CD4-positive, alpha-beta T cell treated with Interleukin-6 for 4 hours (primary cell): ENCODE results near the gene TMEM266.
A peak's percentile ranks its signal among the peaks of the same experiment; 100 is the strongest.

Experiments used
- DNase-seq: peaks from one replicate; pipeline ENCODE4 v3.0.0-alpha.2; 2020; ENCODE audit warnings: mixed read lengths

The TMEM266 gene

DNA sequence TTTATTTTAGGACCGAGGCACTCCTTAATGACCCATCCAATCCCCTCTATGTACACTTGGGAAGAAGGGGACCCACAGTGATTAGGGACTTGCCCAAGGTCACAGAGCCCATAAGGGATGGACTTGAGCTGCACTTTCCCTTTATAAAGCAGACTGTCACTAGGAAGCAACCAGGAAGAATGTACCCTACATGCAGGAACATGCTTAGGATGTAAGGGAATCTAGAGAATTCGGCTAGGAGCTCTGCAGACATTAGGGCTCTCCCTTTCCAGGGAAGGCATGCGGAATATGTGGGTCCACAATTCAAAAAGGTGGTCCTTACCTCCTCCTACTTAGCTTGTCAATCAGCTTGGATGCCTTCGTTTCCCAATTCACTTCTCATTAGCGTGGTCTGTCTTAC is 78.7 kb downstream of the TMEM266 start:
- DNase-seq: no peak

DNA sequence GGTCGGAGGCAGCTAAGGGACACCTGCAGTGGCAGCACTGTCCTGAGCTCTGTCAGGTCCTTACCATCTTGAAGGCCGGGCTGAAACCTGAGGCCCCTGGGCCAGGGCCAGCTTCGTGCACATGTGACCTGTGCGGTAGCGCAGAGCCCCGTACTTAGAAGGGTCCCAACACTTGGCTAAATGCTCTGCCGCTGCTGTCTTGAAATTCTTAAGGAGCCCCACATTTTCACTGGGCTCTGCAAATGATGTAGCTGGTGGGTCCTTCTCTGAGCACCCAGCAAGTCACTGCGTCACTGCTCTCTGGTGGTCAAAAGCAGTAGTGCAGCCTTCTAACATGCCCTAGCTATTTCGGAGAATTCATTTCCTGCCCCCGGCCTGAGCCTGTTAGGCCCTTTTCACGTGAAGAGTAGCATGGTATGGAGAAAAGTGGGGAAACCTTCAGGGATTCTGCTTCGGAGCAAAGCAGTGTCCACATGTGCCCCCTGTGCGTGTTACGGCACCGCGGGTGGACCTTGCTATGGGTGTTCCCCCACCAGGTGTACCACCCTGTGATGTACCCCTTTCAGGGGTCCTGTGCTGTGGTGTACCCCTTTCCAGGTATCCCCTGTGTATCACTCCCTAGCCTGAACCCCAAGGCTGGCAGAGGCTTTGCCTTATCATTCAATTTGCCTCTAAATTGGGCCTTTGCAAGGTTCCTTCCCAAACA is 79.7 kb downstream of the TMEM266 start:
- peak; percentile 66 for DNase-seq

DNA sequence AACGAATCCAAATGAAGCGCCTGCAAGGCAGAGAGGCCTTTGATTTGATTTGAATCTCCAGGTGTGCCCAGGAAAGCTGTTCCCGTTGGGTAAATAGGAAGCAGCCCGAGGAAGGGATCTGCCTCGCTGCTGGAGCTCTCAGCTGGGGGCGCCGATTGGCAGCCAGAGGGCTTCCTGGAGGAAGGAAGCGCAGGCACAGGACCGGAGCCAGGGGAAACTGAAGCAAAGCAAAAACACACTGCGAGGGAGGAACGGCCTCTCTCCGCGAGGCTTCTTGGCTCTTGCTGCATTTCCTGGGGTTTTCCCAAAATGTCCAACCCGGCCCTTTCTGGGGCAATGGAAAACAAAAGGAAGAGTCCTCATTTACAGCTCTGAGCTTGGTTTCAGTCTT is 80.3 kb downstream of the TMEM266 start:
- no peak for DNase-seq

DNA sequence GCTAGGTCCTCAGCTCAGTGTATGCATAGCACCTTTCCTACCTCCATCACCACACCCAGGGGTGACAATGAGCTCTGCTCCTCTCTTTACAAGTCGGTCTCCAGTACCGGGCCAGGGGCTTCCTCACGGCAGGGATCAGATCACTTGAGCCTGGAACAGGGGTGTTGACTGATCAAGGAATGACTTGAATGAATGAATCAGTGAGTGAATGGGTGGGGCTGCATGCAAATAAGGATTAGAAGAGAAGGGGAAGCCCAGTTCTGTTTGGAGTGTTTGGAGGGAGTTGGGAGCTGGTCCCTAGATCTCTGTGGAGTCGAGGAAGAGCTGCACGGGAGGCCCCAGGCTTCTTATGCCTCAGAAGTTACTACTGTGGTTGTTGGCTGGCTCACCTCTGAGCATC is 87.0 kb downstream of the TMEM266 start:
- no peak for DNase-seq

DNA sequence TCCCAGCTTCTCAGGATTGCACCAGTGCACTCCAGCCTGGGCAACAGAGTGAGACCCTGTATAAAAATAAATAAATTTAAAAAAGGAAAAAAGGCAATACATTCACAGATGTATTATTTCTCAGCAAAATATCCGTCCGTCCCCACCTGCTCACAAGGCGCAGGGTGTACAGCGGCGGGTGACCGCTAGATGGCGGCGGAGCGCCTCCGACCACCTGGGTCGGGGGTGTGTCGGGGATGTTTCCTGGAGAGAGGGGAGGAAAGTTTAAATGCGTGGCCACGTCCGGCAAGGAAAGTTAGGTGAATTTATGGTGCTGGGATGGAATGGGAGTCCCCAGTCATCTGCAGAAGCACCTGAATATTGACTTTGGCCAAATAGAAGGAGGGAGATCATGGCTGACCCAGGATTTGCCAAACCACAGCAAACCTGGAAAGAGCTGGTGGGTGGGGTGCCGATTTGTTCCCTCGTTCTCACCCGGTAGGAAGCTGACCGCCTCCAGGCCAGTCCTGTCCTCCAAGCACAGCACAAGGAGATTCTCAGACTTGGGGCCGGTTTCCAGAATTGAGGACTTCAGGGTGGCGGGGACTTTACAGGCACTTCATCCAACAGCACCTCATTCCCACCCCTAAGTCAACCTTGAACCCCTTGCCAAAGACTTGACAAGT is 88.3 kb downstream of the TMEM266 start:
- peak; percentile 68 for DNase-seq

DNA sequence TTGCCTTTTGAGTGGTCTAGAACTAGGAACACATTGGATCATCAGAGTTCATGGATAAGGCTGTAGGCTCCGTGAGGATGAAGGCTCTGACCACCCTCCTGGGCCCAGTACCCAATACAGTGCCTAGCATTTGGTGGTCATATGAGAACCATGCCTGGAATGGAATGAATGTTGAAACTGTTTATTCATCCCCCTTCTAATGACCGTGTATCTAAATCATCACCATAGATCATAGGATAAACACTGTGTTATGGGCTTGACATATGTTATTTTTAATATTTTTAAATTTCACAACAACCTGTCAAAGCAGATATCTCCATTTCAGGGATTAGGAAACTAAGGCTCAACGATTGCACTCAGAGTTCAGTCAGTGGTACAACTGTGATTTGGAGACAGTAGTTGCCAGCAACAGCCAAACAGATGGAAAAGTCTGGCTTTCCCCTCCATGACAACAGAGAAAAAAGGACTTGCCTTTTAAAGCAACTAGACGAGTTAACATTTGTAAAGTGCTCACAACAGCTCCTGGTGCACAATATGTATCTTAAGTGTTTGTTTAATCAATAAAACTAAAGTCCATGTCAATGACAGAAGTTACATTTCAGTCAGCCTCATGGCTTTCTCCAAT is 89.6 kb downstream of the TMEM266 start:
- DNase-seq: no peak

DNA sequence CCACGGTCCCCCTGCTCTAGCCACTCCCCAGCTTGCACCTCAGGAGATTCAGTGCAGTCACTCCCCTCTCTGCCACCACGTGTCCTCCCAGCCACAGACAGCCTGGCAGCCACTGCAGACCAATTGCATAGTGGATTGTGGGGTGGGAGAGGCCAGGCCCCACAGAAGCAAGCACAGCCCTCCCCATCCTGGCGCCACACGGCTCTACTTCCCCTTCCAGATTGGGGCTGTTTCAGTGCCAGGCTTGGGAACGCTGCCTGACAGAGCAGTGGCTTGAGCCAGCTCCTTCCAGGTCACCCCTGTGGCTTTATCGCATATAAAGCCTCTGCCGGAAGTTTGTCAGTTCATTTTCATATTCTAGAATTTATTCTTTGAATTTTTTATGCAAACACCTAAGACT is 90.7 kb downstream of the TMEM266 start:
- DNase-seq: no peak

DNA sequence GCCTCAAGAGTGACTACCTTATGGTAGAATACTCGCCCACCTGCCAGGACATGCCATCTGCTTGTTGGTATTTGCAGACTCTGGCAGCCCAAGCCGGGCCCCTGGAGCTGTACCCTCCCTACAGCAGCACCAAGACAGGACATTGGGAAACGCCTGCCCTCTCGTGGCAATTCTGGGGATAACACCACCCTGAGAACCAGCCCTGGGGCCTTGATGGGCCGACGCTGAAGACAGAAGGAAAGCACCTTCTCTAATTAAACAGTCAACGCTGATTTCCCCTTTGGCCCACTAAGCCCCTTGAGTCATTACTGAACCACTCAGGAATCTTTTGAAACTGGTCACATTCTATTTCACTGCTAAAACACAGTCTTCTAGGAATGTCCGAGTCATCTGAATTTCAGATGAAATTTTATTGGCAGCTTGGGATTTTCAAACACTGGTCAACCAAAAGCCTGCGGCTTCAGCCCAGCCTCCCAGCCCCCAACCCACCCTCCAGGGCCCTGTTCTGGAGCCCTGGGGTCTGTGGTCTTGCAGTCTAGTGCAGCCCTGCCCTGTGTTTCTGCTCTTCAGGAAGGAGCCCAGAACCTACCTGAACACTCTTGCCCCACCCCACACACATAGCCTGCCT is 91.3 kb downstream of the TMEM266 start:
- DNase-seq: peak; percentile 74

DNA sequence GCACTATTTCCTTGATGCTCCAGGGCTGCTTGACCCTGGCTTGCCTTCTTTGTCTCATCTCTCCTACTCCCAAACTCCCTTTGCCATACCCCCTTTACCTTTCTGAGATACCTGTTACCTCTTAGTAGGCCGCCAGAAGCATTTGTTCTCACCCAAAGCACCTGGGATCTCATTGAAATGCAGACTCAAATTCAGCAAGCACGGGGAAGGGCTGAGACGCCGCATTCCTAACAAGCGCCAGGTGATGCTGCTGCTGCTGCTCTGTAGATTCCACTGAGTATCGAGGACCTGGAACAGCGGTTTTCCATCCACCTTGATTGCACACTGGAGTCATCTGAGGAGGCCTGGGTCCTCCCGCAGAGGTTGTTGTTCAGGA is 91.8 kb downstream of the TMEM266 start:
- no peak for DNase-seq

DNA sequence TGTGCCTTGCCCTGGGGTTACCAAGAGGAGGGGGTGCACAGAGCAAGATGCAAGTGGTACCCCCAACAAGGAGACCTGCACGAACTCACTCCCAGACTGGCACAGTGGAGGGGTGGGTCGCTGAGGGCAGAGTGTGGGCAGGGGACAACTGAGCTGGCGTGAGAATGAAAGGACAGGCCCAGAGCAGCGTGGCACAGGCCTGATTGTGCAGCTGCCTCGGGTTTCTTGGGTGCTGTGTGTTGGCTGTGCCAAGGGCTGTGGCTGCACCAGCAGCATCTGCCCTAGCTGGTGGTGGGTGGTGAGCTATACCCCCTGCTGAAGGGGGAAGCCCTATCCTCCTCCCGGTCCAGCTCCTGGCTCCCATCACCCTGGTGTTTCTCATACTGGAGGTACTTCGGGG is 92.4 kb downstream of the TMEM266 start:
- DNase-seq: no peak

DNA sequence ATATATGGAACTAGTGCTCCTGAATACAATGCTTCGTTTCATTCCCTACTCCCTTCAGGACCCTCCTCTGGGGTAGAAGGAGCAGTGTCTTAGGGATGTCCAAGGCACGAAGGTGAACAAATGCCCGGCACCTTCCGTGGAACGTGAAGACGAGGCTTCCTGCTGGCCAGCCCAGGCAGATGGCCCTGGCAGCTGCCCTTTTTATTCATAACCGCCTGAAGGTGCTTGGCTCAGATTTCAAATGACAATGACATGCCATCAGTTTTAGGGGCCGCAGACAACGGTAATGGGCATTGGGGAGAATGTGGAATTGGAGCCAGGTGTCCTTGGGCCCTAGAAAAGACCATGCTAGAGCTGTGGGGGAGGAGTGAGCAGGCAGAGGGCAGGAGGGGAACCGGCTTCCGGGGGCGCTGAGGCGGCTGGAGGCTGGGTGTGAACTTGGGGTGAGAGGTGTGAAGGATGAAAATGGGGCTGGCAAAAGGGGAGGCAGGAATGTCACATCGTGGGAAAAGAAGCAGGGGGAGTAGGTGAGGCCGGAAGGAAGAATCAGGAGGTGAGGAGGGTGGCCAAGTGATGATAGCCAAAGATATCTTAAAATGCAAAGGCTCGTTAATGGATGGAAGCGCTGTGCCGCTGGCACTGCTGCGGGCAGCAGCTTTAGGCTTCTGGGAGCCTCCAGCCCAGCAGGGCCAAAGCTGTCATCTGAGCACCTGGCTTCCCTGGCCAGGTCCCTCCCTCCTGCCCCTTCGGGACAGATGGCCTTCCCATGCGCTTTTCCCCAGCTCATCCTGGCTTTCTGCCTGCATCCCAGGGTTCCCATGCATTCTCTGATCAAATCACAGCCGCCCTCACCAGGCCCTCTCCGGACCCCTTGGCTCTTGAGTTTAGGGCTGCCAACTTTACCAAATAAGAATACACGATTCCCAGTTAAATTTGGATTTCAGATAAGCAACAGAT is 93.7 kb downstream of the TMEM266 start:
- DNase-seq: no peak

DNA sequence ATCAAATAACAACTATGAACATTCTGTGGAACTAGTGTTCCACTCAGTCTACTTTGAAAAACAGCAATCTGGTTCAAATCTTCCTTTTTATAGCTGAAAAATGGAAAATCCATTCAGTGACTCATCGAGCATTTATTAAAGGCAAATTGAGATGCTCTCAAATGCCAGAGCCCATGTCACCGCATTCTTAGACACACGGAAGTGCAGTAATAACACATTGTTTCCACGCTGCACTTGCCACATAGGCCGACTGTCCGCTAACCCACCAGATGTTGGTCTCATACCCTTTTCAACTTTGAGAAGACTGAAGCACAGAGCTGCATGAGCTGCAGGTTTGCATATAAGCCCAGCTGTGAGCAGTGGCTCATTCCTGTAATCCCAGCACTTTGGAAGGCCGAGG is 95.9 kb downstream of the TMEM266 start:
- no peak for DNase-seq

DNA sequence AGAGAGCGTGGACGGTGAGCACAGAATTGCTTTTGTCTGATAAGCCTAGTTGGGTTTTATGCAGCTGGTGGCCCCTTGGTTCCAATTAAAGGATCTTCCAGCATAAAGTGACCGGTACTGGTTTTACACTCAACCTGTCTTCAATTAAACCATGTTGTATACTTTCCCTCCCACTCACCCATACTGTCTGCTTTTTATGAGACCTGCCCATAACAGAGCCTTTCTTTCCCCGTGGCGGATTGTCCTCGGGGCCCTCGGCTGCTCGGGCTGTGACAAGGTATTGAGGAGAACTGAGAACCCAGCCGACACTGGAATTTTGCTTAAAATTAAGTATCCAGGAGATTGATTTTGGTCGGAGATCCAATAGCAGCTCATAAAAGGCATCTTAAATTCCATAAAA is 98.4 kb downstream of the TMEM266 start:
- DNase-seq: no peak

DNA sequence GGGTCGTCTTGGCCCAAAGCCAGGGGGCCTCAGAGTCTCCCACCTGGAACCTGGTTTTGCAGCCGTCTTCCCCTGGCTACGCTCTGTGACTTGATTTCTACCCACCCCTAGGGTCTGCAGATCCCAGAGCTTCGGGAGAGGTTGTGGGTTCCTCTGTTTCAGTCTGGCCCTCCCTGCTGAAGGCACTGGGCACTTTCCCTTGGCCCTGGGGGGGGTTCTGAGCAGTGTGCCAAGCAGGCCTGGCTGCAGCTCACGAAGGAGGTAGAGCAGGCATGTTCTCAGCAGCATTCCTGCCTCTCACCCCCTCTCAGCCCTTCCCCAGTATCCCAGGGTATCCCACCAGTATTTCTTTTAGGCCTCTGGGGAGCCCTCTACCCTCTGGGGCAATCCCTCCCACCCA is 99.0 kb downstream of the TMEM266 start:
- no peak for DNase-seq

DNA sequence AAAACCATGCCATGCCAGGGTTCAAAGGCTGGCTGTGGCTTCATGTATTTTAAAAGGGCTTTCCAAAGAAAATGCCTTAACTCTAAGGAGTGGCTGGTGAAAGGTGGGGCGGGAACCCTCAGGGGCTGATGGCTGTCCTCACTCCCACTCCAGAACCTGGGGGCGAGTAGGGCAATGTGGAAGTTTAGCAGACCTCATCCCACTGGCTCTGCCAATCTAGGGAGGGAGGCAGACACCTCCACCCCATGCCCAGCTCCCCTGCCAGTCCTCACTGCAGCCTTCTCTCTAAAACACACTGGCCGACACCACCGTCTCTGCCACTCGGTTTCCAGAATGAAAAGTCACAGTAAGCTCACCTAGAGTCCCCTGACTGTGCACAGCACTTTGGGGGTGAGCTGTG is 99.5 kb downstream of the TMEM266 start:
- DNase-seq: no peak

DNA sequence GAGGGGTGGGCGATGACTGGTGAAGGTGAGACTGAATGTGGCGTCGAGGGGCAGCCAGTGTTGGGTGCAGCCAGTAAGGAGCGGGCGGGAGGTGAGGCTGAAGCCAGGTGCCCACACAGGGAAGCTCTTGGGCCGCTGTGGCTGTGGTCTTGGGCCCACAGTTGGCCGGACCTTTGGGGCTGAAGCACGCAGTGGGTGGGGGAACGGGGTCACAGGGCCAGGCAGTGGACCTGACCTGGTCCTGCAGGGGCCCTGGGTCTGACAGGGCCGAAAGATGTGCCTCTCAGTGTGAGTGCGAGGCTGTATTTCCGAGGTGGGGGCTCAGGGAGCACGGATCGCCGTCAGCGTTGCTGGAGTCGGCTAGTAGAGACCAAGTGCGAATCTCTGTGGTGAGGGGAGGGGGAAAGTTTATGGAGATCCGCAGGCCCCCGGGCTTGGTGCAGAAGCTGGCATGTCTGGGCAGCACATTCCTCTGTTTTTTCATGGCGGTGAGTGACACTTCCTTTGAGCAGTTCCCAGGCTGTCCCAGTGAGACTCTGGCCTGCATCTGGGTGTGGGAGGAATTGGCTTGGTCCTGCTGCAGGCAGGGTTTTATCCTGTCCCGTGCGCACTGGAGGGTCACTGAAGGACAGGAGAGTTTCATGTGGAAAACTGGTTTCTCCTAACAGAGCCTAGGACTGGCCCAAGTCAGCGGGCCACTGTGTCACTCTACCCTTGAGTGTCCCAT is 100.8 kb downstream of the TMEM266 start:
- no peak for DNase-seq

DNA sequence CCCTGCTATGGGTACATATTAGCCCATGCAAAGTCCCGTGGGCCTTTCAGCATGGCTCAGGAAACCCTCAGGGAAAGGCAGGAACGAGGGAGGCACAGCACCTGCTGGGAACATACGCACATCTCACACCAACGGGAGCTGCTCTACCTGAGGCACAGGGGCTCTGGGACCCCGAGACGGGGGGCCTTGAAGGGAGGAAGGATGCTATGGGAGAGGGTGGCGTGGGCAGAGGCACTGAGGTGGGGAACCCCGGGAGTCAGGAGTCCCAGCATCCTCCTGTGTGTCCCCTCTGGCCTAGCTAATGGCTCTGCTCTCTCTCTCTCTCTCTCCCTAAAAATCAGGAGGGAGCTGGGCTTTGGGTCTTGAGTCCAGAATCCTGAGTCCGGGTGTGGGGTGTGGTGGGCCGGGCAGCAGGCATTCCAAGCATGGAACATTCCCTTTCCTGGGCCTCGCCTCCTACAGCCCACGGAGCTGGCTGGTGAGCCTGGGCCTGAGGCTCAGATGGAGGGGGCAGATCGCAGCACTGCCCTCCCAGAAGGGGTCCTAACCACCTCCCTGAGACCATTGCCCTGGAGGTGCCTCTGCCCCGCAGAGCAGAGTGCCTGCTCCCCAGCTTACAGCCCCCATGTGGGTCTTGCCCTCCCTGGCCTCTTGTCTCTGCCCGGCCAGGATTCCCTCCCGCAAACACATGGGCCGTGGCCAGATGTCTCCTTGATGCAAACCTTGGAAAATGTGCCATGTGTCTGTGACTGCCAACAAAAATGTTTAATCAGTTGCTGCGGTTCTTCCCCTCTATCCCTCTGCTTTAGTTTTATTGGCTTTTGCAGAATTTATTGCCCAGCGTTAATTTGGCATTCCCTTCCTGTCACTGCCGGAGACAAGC is 101.6 kb downstream of the TMEM266 start:
- no peak for DNase-seq

DNA sequence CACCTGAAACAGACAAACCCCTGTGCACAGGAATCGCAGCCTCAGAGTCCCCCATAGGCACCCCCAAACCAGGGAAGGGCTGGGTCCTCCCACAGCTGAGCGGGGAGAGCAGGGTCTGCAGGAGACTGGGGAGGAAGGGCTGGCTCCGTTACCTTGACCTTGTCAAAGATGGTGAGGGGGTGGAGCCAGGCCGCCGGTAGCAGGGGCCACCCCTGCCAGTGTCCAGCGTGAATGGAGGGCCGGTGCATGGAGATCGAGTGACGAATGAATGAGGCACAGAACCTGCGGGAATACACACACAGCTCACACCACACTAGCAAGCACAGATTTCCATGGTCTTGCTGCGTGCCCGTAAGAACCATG is 102.2 kb downstream of the TMEM266 start:
- no peak for DNase-seq

DNA sequence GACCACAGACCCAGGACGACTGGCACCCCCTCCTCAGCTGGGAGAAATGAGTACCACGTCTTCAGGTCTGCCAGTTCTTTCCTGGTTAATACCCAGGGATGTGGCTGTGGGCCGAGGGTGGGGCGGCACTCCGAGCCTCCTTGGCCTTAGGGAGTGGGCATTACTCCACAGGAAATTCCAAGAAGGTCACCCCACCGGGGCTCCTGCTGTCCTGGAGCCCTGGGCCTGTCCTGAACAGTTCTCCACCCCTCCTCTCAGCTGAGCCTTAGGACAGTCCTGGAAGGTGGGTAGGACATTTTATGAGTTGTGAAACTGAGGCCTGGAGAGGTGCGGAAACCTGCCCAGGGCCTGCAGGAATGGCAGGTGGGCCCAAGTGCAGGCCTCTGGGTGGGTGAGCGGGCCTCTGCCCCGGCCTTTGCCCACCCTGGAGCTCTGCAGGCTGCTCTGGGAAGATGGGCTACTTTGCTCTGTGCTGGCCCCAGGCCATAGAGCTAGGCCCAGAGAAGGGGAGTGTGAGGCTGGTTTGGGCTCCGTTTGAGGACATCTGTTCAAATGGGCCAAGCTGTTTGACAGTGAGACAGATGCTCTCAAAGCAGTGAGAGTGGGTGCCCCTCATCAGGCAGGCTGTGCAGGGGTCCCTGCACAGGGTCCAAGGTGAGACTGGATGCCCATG is 103.1 kb downstream of the TMEM266 start:
- no peak for DNase-seq

DNA sequence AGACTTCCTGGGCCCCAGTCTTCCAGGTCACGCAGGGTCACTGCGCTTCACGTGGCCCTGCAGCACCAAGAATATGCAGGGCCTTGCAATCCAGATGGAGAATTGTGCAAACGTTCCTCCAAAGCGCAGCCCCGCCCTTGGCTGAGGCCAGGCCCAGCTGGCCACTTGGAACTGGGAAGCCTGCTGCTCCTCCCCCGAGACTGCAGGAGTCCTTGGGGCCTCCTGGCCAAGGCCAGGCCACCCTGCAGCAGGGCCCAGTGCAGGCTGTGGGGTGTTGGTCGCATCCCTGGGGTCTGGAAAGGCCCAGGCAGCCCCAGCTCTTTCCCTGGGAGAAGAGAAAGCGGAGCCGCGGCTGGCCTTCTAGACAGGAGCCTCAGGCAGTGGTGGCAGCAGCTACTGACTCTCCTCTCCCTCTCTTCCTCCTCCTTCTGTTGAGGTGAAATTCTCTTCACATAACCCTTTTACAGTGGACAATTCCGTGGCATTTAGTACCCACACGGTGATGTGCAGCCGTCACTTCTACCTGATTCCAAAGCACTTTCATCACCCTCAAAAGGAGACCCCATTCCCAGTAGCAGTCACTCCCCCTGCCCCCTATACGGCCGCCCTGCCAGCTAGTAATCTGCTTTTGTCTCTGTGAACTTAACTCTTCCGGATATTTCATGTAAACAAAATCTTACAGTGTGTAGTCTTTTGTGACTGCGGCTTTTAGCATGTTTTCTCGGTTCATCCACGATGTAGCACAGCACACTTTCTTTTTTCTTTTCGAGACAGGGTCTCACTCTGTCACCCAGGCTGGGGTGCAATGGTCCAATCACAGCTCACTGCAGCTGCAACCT is 103.9 kb downstream of the TMEM266 start:
- no peak for DNase-seq
